Heart left ventricle (tissue), 16 donors: Measurements from ENCODE around the gene NELL1. TPM values are rescaled to one million over a fixed set of nuclear protein-coding genes. Genes with fewer than 3 reads are reported as not detected.

ENCODE experiments used
- ATAC-seq, 4 donors: fragments of 200-7000 bp; cut with Tn5 transposase; one replicate each; pipeline ENCODE4 v1.9.1; 2020 to 2022; ENCODE audit warnings: moderate library complexity in 4 of 4, mild to moderate bottlenecking in 3 of 4, moderate number of reproducible peaks in 1 of 4
- DNase-seq, 5 donors: peaks; one replicate each; pipeline ENCODE4 v3.0.0-alpha.2; 2020
- H3K27ac ChIP-seq, 12 donors: fragments of 200-600 bp; sonication (generic) in 4 of 12; one replicate each; pipeline versions ENCODE4 v1.5.0 to v1.8.0; 2016 to 2022; ENCODE audit warnings: mild to moderate bottlenecking in 2 of 12
- H3K27me3 ChIP-seq, 9 donors: fragments of 200-600 bp; sonication (generic) in 2 of 9; one replicate each; pipeline versions ENCODE4 v1.5.1 to v1.8.0; 2016 to 2022; ENCODE audit warnings: mild to moderate bottlenecking in 3 of 9
- H3K36me3 ChIP-seq, 9 donors: fragments of 200-600 bp; sonication (generic) in 2 of 9; one replicate each; pipeline versions ENCODE4 v1.5.0 to v1.8.0; 2018 to 2022; ENCODE audit warnings: mild to moderate bottlenecking in 2 of 9
- H3K4me1 ChIP-seq, 12 donors: fragments of 200-600 bp; sonication (generic) in 4 of 12; one replicate each; pipeline versions ENCODE4 v1.5.0 to v1.8.0; 2016 to 2022; ENCODE audit warnings: mild to moderate bottlenecking in 3 of 12
- H3K4me3 ChIP-seq, 12 donors: fragments of 200-600 bp; sonication (generic) in 4 of 12; one replicate each; pipeline versions ENCODE4 v1.5.0 to v1.8.0; 2017 to 2022; ENCODE audit warnings: mild to moderate bottlenecking in 9 of 12, moderate library complexity in 4 of 12
- H3K9me3 ChIP-seq, 12 donors: fragments of 200-600 bp; sonication (generic) in 4 of 12; one replicate each; pipeline versions ENCODE4 v1.5.0 to v1.8.0; 2016 to 2022; ENCODE audit warnings: mild to moderate bottlenecking in 1 of 12
- POLR2A ChIP-seq, 2 donors: fragments of 450-650 bp; IDR thresholded peaks; one replicate each; pipeline ENCODE4 v1.6.1; 2017; ENCODE audit warnings: antibody characterized with exemption in 2 of 2, mild to moderate bottlenecking in 2 of 2, moderate library complexity in 2 of 2
- WGBS, 4 donors: extraction: QIAGEN DNeasy Blood & Tissue Kit in 2 of 4; methylation state at CpG; one replicate each; pipeline versions ENCODE4 v1.1.5 to v1.1.7; 2013 to 2018; 5-methylcytosine and 5-hydroxymethylcytosine counted together
- intact Hi-C, 10 donors: fragments of 100-400 bp; cut with DNase I; formaldehyde crosslinking; loops; one replicate each; pipeline versions ENCODE4 v1.11.1 to v1.14.2; 2022
- polyA plus RNA-seq, 2 donors: library from polyadenylated mRNA; stranded (reverse); fragments of 200-250 nt; gene quantifications; one replicate each; pipeline ENCODE4 v1.2.3, GENCODE V29; 2013
- total RNA-seq, 9 donors: library from RNA; depleted of rRNA in 2 of 9; stranded (reverse); fragments of >200 nt in 2 of 9; fragmentation: NEBNext Ultra II Directional in 3 of 9; extraction: Animal tissue kit (Norgen Biotek cat#: 25700) in 3 of 9; gene quantifications; one replicate each; pipeline versions ENCODE4 v1.1.0 to v1.2.4, GENCODE V29; 2016 to 2023
- TF ChIP-seq, protein P1 (sequence below), 12 donors: fragments of 200-600 bp; sonication (generic) in 4 of 12; IDR thresholded peaks; one replicate each; pipeline versions ENCODE4 v1.5.0 to v1.8.0; 2018 to 2022; ENCODE audit warnings: antibody characterized with exemption in 12 of 12, mild to moderate bottlenecking in 5 of 12
- donor health status: ischemic (EF 13 %, LVEDD 7.1; RV severe dilation, severe dysfunction).
- donor health status: healthy with polysubstance abuse.
- donor health status: DM: no; HTN: yes; CAD: no.
- donor health status: DM: no; HTN: no; CAD: no.
- donor health status: ischemic (EF 25% LVEDD 6.9; RV normal size, moderate dysfunction).
- donor health status: ischemic (EF 25% LVEDD 5.7; RV mildly dilated, moderate dysfunction).
- donor health status: healthy.
- donor health status: DM: yes; HTN: yes; CAD: no.
- donor health status: ischemic (EF 35%, LVEDD 5.7; RV mildly dilated, moderate dysfunction).
- donor health status: nonischemic (EF 11% LVEDD 7.7; RV severe dilation, severe dysfunction).
- donor health status: DM: yes; HTN: yes; CAD: no.
- donor health status: PGD.
- donor health status: ischemic (EF 29% LVEDD 5.4; RV normal size, mild dysfunction).
- donor health status: nonischemic (EF 23%, LVEDD 6.1; RV moderate dilation, normal function).

Gene NELL1
- total and polyA plus RNA-seq, 11 donors, result 1.6 TPM; not detected in 10

DNA sequence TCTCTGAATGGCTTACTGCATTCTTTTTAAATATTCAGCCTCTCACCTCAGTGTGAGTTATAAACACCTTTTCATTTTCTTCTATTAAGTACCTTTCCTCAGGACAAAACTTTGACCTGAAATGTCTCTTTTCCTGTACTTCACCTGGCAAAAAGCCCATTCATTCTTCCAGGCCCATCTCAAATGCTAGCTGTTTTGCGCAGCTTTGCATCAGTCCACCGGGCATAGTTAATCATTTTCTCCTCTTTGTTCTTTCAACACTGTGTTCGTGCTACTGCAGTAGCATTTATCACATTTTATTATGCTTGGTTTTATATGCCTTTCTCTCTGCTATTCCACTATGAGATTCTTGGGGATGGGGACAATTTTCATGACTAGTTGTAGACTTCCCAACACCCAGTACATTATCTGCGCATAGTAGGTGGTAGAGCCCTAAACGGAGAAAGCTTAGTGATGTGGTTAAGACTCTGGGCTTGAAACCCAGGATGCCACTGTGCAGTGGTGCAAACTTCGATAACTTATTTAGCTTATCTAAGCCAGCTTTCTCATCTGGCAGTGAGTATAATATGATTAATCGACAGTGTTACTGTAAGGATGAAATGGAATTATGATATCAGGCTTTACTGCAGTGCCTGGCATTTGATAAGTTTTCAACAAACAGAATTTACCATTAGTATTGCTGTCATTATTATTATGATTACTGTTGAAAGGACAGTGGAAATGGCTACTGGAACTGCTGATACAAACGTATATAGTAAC is 695.7 kb downstream of the NELL1 start:
- no peak overlapping the region for H3K4me3 ChIP-seq
- H3K4me1 ChIP-seq, result no peaks in the 10 kb centered on the region
- no peak overlapping the region for H3K27ac ChIP-seq
- DNase-seq (no peak), ATAC-seq (no peak)
- H3K9me3 ChIP-seq, result peaks cover 0 to 8% (median 0%) of the 10 kb centered on the region in 12 donors
- TF ChIP-seq POLR2A (IDR thresholded peaks at IDR 0.05), result no peak
- TF ChIP-seq, protein P1, sequence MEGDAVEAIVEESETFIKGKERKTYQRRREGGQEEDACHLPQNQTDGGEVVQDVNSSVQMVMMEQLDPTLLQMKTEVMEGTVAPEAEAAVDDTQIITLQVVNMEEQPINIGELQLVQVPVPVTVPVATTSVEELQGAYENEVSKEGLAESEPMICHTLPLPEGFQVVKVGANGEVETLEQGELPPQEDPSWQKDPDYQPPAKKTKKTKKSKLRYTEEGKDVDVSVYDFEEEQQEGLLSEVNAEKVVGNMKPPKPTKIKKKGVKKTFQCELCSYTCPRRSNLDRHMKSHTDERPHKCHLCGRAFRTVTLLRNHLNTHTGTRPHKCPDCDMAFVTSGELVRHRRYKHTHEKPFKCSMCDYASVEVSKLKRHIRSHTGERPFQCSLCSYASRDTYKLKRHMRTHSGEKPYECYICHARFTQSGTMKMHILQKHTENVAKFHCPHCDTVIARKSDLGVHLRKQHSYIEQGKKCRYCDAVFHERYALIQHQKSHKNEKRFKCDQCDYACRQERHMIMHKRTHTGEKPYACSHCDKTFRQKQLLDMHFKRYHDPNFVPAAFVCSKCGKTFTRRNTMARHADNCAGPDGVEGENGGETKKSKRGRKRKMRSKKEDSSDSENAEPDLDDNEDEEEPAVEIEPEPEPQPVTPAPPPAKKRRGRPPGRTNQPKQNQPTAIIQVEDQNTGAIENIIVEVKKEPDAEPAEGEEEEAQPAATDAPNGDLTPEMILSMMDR (IDR thresholded peaks at IDR 0.05), result no peak
- no peaks in the 10 kb centered on the region for H3K36me3 ChIP-seq
- intact Hi-C loops, result no loop called here
- 44 to 55% (median 50%) methylated on average over 8 of the region's 8 CpGs for WGBS, 4 donors
- H3K27me3 ChIP-seq, result no peaks in the 10 kb centered on the region

DNA sequence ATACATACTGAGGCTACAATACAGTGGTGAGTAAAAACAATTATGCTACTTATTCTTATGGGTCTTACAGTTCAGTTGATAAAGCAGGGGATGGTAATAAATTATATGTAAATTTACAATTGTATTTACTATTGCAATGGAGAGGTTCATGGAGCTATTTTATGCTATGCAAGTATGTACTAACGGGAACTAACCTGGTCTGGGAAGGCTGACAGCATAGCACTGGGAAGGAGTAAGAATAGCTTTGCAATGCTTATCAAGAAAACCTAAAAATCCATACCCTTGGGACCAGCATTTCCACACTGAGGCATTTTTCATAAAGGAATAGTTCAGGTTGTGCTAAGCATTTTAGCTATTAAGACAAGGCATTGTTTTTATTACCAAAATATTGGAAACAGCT is 700.6 kb downstream of the NELL1 start:
- WGBS, 4 donors, result 52 to 61% (median 59%) methylated on average over 1 of the region's 1 CpG
- ATAC-seq (no peak), DNase-seq (no peak)
- intact Hi-C loops, result no loop called here
- no peaks in the 10 kb centered on the region for H3K36me3 ChIP-seq
- no peak for TF ChIP-seq POLR2A (IDR thresholded peaks at IDR 0.05)
- TF ChIP-seq, protein P1 (IDR thresholded peaks at IDR 0.05), result no peak
- no peak overlapping the region for H3K27ac ChIP-seq
- H3K4me3 ChIP-seq, result no peak overlapping the region
- H3K4me1 ChIP-seq, result no peaks in the 10 kb centered on the region
- no peaks in the 10 kb centered on the region for H3K27me3 ChIP-seq
- no peaks in the 10 kb centered on the region for H3K9me3 ChIP-seq

DNA sequence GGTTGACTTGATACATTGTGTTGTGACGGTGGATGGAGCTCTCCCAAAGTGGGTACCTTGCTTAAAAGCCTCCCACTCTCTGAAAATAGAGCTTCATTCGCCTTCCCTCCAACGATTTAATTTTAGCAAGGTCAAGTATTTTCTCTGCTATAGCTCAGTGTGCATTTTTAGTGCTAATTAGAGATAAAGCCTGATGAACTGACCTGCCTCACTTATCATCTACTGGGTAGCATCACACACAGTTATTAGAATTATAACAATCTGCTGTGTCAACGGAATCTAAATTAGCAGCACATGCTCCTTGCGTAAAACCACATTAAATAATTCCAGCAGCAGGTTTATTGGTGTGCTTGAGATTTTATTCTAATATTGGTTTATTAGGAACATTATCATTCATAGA is 701.7 kb downstream of the NELL1 start:
- Histone ChIP-seq H3K4me3 (no peak overlapping the region), H3K4me1 (no peaks in the 10 kb centered on the region), H3K36me3 (no peaks in the 10 kb centered on the region), H3K27ac (no peak overlapping the region), H3K27me3 (no peaks in the 10 kb centered on the region), H3K9me3 (no peaks in the 10 kb centered on the region)
- ATAC-seq (no peak), DNase-seq (no peak)
- intact Hi-C loops, result no loop called here
- 52 to 67% (median 58%) methylated on average over 5 of the region's 5 CpGs for WGBS, 4 donors
- TF ChIP-seq, protein P1 (IDR thresholded peaks at IDR 0.05), result no peak
- no peak for TF ChIP-seq POLR2A (IDR thresholded peaks at IDR 0.05)

- TF ChIP-seq, protein P1 (IDR thresholded peaks at IDR 0.05), result no peak
- TF ChIP-seq POLR2A (IDR thresholded peaks at IDR 0.05), result no peak
- H3K9me3 ChIP-seq, result peaks cover 0 to 8% (median 0%) of the 10 kb centered on the region in 12 donors
- ATAC-seq, result no peak
- H3K27ac ChIP-seq, result no peak overlapping the region
- DNase-seq, result no peak
- intact Hi-C loops, result no loop called here
- no peaks in the 10 kb centered on the region for H3K4me1 ChIP-seq
- H3K27me3 ChIP-seq, result no peaks in the 10 kb centered on the region
- 58 to 68% (median 61%) methylated on average over 1 of the region's 1 CpG for WGBS, 4 donors
- no peak overlapping the region for H3K4me3 ChIP-seq
- H3K36me3 ChIP-seq, result no peaks in the 10 kb centered on the region
These were observed 703.3 kb downstream of the NELL1 start for GRCh38 chr11:21372672-21373071.
